Mucosa of gallbladder (tissue), 1 donor: Measurements from ENCODE around the gene NLRP9. TPM values are rescaled to one million over a fixed set of nuclear protein-coding genes. Genes with fewer than 3 reads are reported as not detected.

ENCODE experiments used
- DNase-seq: peaks from one replicate; pipeline ENCODE4 v3.0.0-alpha.2; 2020; ENCODE audit warnings: low spot score
- total RNA-seq: library from RNA; stranded (reverse); gene quantifications from one replicate; pipeline ENCODE4 v1.2.1, GENCODE V29; 2021
- donor health status: DM: no; HTN: no; CAD: no.

The NLRP9 gene
- total RNA-seq, 1 donor from 2014 or later: not detected

DNA sequence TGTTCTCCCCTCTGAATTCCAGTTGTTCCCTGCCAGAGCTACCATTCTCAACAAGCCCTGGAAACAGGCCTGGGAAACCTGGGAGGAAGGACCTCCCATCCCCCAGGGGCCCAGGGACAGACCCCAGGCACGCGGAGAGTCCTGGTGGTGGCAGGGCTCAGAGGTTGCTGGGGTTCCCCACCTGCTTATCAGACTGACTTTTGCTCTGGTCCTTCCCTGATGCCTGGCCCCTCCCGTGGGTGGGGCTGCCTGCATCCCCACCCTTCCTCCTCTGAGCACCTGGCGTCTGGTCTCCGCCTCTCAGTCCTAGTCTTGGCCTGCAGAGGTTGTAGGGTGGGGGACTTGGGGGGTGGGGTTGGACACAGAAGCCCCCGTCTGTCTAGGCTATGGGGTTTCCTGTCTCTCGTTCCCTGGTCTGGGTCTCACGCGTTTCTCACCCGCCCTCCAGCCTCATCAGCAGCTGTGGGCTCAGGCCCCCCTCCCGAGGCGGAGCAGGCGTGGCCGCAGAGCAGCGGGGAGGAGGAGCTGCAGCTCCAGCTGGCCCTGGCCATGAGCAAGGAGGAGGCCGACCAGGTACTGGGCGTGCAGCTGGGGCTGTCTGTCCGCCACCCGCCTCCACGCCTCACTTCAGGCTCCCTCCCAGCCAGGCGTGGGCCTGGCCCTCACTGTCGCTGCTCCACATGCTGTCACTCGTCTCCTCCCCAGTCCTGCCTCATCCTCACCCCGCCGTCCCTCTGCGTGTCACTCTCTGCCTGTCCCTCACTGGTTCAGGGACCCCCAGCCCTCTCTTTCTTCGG lies 49.6 kb downstream of the NLRP9 start:
- DNase-seq: peak; percentile 66

DNA sequence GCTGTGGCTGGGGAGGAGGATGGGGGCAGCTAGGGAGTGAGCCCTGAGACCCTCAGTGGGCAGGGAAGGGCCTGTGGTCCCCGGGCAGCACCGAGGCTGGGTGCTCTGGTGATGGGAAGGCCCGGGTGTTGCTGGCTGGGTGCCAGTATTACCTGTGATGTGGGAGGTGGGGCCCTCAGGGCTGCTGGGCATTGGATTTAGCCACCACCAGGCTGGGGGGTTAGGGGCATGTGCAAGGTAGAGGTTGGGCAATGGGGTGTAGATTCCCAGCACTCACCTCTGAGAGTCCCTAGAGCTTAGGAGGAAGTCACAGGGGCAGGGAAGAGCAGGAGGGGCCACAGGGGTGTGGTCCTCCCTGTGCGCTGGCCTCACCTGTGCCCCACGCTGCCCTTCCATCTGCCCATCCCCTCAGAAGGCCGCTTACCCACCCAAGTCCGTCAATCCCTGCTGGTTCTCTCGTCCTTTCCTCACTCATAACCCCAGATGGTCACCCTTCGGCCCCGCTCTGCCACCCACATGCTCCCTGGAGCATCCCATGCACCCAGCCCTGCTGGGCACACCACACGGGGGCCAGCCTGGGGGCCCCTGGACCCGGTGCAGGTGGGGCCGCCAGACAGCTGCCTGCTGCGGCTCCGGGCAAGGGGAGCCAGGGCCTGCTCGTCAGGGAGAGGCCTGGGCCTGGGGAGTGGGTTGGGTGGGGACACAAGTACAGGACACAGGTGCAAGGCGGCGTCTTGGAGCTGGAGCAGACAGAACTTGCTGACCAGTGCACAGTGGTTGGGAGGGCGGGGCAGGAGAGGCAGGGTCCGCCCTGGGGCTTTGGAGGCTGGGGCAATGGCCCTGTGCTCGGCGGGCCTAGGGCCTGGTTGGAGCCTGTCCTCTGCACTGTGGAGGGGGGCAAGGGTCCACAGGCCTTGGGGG lies 50.7 kb downstream of the NLRP9 start:
- no peak for DNase-seq

DNA sequence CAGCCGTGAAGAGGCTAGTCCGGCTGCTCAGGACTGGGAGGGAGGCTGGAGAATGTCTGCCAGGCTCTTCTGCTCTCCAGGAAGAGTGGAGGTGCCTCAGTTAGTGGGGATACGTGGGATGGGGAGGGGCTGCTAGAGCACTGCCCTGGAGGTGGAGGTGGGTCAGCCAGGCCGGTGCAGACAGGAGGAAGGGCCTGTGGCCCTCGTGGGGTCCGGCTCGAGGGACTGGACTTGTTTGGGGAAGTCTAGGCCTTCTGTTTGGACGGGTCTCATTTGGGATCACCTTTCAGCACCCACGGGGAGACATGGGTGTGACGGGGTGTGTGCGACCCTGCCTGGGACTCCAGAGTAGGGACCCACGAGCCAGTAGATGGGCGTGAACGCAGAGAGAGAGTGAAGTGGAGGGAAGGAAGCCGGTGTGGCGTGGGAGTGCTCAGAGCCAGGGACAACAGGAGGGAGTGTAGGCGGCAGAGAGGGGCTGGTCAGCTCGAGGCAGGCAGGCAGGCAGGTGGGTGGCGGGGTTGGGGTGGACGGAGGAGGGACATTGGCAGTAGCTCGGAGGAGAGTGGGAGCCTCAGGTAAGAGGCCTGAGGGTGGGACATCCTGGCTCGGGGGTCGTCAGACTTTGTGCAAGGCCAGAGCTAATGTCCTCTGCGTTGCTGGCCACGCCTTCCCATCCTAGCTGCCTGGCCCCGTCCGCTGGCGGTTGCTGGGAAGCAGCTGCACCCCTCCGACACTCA lies 51.7 kb downstream of the NLRP9 start:
- no peak for DNase-seq

DNA sequence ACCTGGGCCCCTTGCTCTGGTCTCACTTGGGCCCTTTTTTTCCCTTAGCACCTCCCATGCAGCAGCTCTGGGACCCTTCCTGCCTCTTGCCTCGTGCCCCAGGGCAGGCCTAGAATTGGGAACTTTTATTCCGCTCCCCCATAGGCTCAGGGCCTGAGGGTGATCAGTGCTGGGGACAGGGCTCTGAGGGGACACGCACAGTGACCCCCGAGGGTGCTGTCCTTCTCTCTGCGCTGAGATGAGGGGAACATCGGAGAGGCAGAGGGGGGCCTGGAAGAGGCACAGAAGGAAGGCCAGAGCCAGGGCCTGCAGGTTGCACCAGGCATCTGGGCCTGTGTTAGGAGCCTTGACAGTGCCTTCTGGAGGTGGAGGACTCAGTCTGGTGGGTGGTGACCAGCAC lies 52.4 kb downstream of the NLRP9 start:
- no peak for DNase-seq

DNA sequence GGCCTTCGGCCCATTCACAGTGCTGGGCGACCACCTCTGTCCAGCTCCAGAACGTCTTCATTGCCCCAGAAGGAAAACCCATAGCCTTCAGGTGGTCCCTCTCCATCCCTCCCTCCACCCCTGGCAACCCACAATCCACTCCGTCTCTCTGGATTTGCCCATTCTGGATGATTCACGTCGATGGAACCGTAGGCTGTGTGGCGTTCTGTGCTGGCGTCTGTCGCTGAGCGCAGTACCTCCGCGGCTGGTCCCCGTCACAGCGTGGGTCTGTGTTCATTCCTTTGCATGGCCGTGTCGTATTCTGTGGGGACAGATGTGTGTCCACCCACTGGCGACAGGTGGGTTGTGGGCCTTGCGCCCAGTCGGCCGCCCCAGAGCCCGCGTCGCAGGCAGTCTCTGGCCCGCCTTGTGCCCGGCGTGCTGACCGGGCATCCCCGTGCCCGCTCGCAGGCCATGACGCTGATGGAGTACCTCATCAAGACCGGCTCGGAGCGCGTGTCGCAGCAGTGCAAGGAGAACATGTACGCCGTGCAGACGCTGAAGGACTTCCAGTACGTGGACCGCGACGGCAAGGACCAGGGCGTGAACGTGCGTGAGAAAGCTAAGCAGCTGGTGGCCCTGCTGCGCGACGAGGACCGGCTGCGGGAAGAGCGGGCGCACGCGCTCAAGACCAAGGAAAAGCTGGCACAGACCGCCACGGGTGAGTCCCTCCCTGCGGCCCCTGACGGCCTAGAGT lies 53.1 kb downstream of the NLRP9 start:
- no peak for DNase-seq

DNA sequence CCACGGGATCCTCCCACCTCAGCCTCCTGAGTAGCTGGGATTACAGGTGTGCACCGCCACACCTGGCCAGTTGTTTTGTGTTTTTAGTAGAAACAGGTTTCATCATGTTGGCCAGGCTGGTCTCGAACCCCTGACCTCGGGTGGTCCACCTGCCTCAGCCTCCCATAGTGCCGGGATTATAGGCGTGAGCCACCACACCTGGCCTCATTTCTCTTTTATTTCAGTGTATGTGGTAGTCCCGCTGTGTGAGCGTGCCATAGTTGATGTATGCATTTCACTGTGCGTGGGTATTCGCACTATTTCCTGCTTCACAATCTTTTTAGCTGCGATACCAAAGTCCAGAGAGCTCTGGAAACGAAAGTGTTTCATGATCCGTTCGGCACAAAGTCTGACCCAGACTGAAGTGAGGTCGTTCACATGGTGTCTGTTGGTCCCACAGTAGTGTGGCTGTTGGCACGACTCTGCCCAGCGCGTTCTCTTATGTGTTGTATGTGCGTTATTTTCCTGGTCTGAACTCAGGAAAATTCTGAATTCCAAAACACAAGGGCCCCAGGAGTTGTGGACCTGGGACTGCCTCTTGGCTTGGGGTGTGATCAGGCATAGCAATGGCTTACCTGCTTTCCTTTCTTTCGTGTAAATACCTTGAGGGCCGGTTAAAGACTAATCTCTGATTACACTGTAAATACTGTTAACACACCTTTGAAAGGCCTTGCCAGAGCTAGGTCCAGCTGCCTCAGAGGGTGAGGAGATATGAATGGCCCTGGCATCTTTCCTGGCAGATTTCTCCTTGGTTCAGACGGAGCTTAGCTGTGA lies 54.5 kb downstream of the NLRP9 start:
- peak; percentile 79 for DNase-seq

DNA sequence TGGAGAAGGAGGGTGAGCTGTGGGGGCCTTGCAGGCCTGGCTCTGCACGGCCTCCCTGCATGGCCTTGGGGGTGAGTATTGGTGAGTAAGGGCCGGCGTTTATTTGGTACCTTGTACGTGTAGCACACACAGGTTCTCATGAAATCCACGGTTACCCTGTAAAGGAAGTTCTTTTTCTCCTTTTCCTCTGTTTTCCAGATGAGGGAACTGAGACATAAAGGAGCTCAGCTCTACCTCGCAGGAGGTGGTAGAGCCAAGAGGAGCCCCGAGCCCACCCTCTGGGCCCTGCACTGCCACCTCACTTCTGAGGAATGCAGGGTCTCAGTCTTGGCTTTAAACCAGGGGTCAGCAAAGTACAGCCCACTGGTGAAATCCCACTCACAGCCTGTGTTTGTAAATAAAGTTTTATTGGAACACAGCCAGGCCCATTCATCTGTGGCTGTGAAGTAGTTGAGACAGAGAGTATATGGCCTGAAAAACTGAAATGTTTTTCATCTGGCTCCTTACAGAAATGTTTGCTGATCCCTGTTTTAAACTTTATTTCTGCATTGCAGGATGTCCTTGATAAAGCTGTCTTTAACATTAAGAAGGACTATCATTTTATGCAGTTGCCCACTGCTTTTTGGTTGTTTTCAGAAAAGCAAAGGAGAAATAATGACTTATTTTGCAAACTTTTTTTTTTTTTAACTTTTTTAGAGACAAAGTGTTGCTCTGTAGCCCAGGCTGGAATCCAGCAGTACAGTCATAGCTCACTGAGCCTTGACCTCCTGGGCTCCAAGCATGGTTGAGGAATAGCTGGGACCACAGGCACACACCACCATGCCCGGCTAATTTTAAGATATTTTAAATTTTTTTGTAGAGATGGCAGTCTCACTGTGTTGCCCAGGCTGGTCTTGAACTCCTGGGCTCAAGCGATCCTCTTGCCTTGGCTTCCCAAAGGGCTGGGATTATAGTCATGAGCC lies 56.8 kb downstream of the NLRP9 start:
- DNase-seq: no peak

DNA sequence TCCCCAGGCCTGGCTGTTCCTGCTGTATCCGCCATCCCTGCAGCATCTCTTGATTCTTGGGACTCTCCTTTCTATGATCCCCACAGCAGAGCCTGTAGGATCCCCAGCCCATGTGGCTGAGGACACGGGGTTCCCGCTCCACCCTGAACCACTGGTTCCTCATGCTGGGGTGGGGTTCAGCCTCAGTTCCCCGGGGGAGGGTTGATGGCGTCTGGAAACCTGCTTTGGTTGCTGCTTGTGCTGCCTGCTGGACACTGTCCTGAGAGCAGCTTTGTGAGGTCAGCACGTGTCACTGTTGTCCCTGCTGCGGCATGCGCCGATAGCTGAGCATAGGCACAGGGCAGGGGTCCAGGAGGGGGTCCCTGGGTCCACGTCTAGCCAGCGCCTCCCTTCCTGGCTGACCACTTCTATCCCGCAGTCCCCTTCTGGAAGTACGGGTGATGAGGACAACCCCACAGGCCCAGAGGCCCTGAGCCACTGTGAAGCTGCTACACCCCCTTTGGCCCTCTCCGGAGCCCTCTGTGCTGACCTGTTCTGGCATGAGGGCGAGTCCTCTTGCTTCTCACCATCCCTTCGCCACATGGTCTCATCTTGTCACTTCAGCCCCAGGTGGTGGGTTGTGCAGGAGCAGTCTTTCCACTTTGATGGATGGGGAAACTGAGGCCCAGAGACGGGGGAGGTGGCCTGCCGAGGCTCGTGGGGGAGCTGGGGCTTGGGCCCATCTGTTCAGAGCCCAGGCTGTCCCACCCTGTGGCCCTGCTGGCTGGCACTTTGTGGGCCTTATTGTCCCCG lies 57.7 kb downstream of the NLRP9 start:
- DNase-seq: no peak

DNA sequence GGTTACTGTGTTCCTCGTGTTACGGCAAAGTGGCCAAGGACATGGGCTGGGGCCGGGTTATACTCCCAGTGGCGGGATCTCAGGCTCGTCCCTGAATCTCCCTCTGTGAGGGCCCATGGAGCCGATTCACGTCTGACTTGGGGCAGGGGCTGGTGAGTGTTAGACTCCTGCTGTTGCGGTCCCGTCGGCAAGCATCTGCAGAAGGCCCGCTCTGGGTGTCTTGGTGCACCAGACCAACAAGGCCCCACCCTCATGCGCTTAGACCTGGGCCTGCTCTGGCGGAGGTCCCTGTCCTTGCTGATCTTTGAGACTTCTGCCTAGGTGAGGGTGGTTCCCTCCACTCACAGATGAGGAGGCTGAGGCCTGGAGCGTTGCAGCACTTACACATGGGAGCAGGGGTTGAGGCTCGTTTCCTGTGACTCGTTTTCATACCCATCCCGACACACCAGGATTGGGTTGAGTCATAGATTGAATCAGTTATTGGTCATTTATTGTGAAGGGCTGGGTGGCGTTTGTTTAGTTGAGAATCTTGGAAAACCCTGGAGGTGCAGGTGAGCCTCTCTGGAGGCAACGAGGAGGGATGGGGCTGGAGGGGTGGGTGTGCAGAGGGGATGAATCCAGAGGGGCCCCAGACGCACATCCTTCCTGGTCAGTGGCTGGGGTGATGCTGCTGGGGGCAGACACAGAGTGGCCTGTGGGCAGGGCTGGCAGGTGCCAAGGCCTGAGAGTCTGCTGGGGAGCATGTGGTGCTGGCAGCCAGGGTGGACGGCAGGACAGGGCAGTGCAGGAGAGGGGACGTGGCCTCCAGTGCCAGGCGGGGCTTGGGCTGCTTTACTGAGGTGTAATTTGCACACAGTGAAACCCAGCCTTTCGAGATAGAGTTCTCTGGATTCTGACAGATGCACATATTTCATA lies 58.6 kb downstream of the NLRP9 start:
- no peak for DNase-seq

DNA sequence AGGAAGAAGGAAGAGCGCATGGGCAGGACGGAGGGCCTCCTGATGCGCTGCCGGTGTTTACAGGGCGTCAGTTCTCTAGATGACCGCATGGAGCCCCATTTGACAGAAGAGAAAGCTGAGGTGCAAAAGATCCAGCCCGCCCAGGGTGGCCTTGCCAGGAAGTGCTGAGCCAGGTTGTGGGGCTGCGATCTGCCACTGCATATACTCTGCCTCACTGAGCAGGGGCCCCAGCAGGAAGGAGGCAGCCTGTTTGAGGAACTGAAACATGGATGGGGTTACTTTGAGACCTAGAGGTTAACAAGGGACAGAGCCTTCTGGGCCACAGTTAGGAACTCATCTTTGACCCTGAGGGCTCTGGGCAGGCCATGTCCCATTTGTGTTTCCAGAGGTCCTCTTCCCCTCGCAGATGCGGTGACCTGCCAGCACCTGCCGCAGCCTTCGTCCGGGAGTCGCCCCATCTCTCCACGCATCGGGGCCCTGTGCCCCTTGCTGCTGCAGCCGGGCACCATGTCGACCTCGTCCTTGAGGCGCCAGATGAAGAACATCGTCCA lies 60.0 kb downstream of the NLRP9 start:
- peak; percentile 41 for DNase-seq

DNA sequence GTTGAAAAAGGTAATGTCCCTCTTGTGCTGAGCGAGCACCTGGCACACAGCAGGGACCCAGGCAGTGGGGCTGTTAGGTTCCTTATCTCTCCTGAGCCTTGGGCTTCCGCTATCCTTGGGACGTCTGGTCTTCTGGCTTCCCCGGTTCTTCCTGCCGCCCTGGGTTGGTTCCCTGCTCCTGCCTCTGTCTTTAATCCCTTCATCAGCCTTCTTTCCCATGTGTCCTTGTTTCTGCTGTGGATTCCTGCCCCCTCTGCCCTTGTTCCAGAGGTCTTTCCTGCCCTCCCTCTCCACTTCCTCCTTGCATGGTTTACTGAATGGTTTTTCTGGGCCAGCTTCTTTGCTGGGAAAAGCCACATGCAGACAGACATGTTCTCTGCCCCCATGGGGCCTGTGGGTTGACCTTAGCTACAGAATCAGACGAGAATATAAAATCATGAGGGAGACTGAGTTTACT lies 60.6 kb downstream of the NLRP9 start:
- DNase-seq: no peak

DNA sequence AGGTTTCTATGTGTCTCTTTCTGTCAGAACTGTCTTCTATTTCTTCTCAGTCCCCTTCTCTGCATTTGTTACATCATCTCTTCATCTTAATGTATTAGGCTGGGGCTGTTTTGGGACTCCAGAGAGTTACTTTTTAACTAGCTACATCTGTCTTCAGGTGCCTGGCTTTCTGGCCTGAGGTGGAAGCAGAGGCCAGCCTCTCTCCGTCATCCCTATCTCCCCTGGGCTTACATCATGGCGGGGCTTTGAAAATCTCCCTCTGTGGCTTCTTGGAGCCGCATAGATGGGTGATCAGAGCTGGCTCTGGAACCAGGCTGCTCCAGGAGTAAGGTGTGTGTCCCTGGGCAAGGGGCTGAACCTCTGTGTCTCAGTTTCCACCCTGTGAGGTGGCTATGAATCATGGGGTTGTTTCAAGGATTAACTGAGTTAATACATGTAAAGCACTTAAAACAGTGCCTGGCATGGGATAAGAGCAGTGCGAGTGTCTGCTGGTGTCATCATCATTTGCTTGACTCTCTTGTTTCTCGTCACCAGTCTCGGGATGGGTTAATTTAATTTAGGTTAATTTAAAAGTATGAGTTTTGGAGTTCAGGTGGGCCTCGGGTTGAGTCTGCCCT lies 61.2 kb downstream of the NLRP9 start:
- no peak for DNase-seq

DNA sequence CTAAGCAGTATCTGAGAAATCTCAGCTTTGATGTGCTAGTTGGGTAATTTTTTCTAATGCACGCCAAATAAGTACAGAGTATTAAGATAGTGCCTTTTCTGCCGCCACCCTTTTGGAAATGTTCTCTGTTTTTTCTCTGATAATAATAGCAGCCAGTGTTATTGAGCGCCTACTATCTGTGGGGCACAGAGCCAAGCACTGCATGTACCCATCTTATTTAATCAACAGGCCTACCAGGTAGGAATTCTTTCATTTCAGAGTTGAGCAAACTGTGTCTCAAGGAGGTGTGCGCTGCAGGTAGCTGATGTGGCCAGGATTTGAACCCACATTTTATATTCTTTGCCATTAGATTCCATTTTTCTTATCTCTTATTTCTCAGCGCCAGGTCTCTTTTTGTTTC lies 61.8 kb downstream of the NLRP9 start:
- peak; percentile 60 for DNase-seq

DNA sequence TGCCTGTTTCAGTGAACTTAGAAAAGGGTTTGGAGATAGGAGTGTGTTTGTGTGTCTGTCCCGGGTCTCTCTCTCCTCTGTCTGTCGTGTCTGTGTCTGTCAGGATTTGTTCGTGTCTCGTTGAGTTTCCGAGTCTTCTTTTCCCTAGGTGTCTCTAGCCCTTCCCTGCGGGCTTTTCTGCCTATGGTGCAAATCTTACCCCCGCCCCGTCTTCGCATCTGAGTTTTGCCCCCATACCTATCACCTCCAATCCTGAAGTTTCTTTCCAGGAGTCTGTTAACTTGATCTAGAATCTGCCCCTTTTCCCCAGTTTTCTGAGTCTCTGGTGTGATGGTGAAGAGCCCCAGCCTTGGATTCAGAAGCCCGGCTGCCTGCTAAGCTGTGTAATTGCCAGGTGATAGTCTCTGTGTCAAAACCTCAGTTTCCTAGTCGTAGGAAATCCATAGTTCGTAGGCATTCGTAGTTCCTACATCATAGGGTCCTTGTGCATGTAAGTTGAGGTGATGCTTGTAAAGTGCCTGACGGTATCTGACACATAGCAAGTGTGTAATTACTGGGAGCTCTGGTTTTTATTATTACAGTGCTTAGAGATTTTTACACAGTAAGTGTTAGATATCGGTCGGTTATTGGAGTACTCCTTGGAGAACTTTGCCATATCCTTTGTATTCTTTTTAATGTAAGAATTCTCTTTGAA lies 62.4 kb downstream of the NLRP9 start:
- DNase-seq: no peak

DNA sequence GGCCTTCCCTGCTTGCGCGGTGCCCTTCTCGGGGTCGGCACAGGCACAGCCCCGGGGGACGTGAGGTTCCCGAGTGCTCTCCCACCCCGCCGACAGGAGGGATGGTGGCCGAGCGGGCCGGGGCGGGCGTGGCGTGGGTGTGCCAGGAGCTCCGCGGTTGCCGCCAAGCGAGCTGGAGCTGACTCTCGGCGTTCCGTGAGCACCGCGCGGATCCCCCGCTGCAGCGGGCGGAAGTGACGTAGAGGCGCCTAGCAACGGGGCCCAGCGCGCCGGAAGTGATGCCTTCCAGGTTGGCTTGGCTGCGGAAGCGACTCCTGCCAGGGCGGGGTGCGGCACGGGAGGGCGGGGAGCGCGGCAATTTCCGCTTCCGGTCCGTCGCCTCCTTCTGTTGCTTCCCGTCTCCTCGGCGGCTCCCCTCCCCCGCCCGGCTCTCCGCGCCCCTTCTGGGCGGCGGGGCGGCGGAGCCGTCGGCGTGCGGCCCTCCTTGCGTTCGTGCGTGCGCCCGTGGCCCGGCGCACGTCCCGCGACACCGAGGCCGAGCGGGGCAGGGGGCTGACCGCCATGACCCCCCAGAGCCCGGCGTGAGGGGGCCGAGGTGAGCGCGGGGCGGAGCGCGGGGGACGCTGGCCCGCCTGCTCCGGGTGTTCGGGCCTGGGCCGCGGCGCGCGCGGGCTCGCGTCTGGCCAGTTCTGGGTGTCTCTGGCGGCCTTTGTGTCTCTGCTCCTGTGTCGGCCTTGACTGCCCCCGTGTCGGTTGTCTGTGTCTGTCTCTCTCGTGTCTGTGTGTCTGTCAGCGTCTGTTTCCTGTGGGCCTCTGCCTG lies 63.2 kb downstream of the NLRP9 start, which contains the start of gene EPN1:
Gene EPN1 (plus strand): TSS at position 386 of the 820 bp plus-strand sequence. CDS start 3,402 bp downstream, outside the sequence.
- DNase-seq: peak; percentile 96
